Liver (tissue), 3 donors: ENCODE results near the gene IQSEC3.

Source experiments
- CTCF ChIP-seq: fragments of 150-350 bp; IDR thresholded peaks from 2 replicates; pipeline ENCODE4 v1.5.1; 2017; ENCODE audit warnings: improper control_type of control experiment, low read depth, low read length; ENCODE audit not compliant: missing input control
- EGR1 ChIP-seq, 2 donors: IDR thresholded peaks; 2 replicates each; pipeline ENCODE4 v1.6.1; 2016 to 2018; ENCODE audit warnings: antibody characterized with exemption in 2 of 2, low read depth in 2 of 2
- JUND ChIP-seq, 2 donors: IDR thresholded peaks; 2 replicates each; pipeline ENCODE4 v1.6.1; 2016; ENCODE audit warnings: antibody characterized with exemption in 2 of 2
- MAX ChIP-seq: IDR thresholded peaks from 2 replicates; pipeline ENCODE4 v1.6.1; 2016; ENCODE audit warnings: antibody characterized with exemption
- RAD21 ChIP-seq, 2 donors: IDR thresholded peaks; 2 replicates each; pipeline ENCODE4 v1.6.1; 2016; ENCODE audit warnings: antibody characterized with exemption in 2 of 2, mild to moderate bottlenecking in 2 of 2
- TAF1 ChIP-seq: conservative IDR thresholded peaks from 2 replicates; pipeline ENCODE4 v1.6.1; 2016; ENCODE audit warnings: antibody characterized with exemption, mild to moderate bottlenecking
- YY1 ChIP-seq: IDR thresholded peaks from 2 replicates; pipeline ENCODE4 v1.6.1; 2016; ENCODE audit warnings: antibody characterized with exemption, mild to moderate bottlenecking
- donor health status: healthy.
- donor health status: healthy.

DNA sequence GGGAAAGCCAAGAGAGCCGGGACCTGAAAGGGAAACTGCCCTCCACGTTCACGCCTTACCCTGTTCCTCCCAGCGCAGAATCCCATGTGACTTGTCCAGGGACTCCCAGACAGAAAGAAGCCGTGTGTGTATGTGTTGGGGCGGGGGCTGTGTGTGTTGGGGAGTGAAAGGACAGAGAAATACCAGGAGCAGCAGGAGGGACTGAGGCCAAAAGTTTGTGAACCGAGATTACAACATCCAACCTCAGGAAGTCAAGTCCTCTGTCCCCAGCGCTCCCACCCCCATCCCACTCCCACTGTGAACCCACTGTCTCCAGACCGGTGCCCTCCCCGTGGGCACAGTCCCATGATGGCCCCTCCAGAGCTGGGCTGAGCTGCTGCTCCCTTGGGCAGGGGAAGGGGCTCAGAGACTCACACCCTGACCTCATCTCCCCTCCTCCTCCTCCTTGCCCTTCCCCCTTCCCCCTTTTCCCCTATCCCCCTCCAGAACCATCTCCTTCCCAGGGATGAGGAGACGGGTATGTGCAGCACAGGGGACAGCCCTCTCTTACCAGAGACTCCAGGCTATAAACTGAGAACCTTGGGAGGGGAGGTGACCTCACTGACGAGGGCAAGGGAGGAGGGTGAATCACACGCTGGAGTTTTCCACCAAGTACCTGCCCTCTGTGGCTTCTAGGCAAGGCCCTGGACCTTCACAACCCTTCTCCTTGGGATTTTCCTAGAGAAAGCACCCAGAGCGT lies 147.6 kb downstream of the IQSEC3 start, which contains the start of gene SLC6A12:
- TF ChIP-seq CTCF (no peak), MAX (no peak), EGR1 (IDR thresholded peaks at IDR 0.05; ENCODE audit: low read depth in 2 of 2) (no peak), JUND (IDR thresholded peaks at IDR 0.05) (no peak), RAD21 (IDR thresholded peaks at IDR 0.05) (no peak), YY1 (no peak), TAF1 (no peak)
